WERI-Rb-1 (cell line): ENCODE data around the gene LAMA4.

ENCODE experiments used
- DNase-seq: peaks from one replicate; pipeline ENCODE4 v3.0.0-alpha.2; 2020
- H3K27ac ChIP-seq: fragments of 250-450 bp; sonication (Bioruptor Pico); 2 replicates; pipeline ENCODE4 v1.5.1; 2020; ENCODE audit warnings: mild to moderate bottlenecking, moderate library complexity
- H3K27me3 ChIP-seq: fragments of 250-450 bp; sonication (Bioruptor Pico); 2 replicates; pipeline ENCODE4 v1.5.1; 2021; ENCODE audit warnings: mild to moderate bottlenecking, low read depth, moderate library complexity; ENCODE audit not compliant: insufficient read depth, severe bottlenecking
- H3K36me3 ChIP-seq: fragments of 250-450 bp; sonication (Bioruptor Pico); 2 replicates; pipeline ENCODE4 v1.5.1; 2020; ENCODE audit warnings: mild to moderate bottlenecking, moderate library complexity
- H3K4me3 ChIP-seq: 2 replicates; pipeline ENCODE4 v1.5.1; 2011; ENCODE audit warnings: low read depth, mild to moderate bottlenecking, control low read depth, low read length
- H3K9me3 ChIP-seq: fragments of 250-450 bp; sonication (Bioruptor Pico); 2 replicates; pipeline ENCODE4 v1.5.1; 2021; ENCODE audit warnings: mild to moderate bottlenecking, moderate library complexity; ENCODE audit not compliant: severe bottlenecking
- TF ChIP-seq, protein P1 (sequence below): IDR thresholded peaks from 2 replicates; pipeline ENCODE4 v1.5.1; 2011; ENCODE audit warnings: low read depth, mild to moderate bottlenecking, control low read depth, inconsistent platforms, low read length

The LAMA4 gene

DNA sequence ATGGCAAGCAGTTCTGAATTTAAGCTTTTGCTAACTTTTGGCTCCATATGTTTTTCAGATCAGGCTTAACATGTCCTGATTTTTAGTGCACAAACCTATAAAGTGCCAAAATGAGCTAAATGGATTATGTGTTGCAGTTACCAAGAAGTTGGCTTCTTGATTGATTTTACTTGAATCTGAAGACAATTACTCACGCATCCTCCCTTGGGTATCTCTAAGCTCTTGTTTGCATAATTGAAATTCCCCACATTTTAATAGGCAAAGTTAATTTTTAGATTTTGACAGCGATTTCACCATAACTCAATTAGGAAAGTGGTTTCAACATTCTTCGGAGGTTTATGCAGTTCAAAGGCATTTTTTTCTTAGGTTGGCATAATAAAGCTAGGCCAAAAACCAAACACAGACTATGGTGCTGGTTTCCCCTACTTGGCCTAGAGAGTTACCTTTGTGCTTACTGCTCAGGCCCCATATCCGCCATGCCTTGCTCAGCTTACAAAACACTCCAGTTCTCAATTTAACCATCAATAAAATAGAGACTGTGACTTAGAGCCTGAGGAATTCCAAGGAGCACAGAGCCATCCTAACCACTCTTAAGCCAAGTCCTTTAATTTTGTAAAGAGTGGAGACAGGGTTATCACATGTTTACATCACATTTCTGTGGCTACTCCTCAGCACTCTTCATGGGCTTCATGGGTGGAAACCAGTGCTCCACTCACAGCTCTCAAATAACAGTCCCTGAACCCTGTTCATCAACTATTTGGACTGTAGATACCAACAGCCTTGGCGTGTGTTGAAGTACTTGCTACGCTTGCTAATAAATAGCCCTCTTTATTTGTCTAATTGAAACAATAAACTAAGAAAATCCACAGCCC lies 32.1 kb downstream of the LAMA4 start:
- Histone ChIP-seq H3K9me3 (no peaks in the 10 kb centered on the region), H3K36me3 (no peaks in the 10 kb centered on the region), H3K27me3 (peaks cover 4% of the 10 kb centered on the region), H3K4me3 (no peak overlapping the region), H3K27ac (no peak overlapping the region)
- DNase-seq, result no peak
- TF ChIP-seq, protein P1, sequence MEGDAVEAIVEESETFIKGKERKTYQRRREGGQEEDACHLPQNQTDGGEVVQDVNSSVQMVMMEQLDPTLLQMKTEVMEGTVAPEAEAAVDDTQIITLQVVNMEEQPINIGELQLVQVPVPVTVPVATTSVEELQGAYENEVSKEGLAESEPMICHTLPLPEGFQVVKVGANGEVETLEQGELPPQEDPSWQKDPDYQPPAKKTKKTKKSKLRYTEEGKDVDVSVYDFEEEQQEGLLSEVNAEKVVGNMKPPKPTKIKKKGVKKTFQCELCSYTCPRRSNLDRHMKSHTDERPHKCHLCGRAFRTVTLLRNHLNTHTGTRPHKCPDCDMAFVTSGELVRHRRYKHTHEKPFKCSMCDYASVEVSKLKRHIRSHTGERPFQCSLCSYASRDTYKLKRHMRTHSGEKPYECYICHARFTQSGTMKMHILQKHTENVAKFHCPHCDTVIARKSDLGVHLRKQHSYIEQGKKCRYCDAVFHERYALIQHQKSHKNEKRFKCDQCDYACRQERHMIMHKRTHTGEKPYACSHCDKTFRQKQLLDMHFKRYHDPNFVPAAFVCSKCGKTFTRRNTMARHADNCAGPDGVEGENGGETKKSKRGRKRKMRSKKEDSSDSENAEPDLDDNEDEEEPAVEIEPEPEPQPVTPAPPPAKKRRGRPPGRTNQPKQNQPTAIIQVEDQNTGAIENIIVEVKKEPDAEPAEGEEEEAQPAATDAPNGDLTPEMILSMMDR, result no peak

DNA sequence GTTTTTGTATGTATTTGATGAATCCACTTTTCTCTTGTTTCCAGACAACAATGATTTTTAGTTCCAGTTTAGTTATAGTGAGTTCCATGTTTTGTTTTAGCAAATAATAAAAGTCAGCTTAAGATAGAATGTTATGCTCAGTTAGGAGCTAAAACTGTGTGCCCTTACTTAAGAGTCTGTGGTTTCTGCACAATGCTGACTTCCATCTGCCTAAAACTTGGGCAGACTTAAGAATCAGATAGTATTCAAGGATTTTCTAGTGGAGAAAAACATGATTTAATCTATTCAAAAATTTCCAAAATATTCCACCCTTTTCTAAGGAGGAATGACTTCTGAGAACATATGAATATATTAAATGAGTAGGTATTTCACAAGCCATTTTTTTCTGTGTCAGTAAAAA lies 32.8 kb downstream of the LAMA4 start:
- no peak overlapping the region for H3K27ac ChIP-seq

DNA sequence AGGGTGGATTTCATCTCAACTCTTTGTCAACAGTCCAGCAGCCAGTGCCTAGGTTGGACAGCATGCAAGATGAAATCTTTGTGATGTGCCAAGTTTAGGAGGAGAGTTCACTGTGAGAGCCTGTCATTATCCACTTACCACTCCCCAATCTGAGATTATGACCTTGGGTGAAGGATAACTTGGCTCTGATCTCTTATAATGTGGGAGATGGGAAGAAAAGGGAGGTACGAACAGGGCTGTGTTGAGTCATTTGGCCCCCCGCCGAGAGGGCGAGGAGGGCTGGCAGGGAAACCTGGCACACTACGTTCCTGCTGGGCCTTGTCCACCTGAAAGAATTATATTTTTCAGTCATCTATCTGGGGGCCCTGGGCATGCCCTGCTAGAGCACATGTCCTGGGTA lies 35.8 kb downstream of the LAMA4 start:
- Histone ChIP-seq H3K4me3 (no peak overlapping the region), H3K27ac (no peak overlapping the region), H3K9me3 (no peaks in the 10 kb centered on the region), H3K36me3 (no peaks in the 10 kb centered on the region), H3K27me3 (peaks cover 11% of the 10 kb centered on the region)
- TF ChIP-seq, protein P1, result no peak
- DNase-seq, result no peak

More for the DNA sequence above, 32.8 kb downstream of the LAMA4 start:
- H3K9me3 ChIP-seq, result no peaks in the 10 kb centered on the region
- TF ChIP-seq, protein P1, result no peak
- H3K4me3 ChIP-seq, result no peak overlapping the region
- H3K27me3 ChIP-seq, result peaks cover 8% of the 10 kb centered on the region
- DNase-seq, result no peak
- no peaks in the 10 kb centered on the region for H3K36me3 ChIP-seq

DNA sequence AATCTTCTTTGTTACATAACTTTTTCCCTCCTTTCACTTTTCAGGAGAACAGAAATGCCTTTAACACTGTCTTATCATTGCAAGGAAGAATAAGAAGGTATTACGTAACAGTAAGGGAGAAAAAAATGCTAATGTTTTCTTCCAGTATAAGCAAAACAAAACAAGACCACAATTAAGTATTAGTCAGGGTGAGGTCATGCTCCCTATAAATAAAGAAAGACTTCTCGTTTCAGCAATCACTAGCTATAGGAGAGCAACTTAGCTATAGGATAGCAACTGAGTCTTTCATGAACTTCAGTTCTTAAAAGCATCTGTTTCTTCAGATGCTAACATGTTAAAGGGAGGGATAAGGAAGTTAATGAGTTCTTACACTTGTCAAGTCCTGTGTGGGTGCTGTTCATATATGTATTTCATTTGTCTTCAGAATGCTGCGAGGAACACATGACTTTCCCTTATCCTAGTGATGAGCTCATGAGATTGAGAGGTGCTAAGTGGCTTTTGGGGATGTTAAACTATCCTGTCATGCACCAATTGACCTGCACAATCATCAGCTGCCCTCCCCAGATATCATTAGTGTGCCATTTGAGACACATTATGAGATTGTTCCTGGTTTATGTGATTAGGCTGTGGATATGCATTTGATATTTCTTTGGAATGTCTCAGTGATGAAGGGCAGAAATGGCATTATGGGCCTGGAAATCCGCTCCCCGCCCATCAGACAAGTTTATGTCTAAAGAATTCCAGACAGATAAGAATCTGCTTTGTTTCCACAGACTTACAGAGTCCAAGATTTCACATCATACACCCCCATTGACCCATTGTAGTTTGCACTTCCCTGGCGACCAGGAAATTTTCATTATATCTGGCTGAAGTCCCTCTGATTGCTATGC lies 37.5 kb downstream of the LAMA4 start:
- Histone ChIP-seq H3K27ac (no peak overlapping the region), H3K36me3 (no peaks in the 10 kb centered on the region), H3K27me3 (peaks cover 11% of the 10 kb centered on the region), H3K4me3 (no peak overlapping the region), H3K9me3 (no peaks in the 10 kb centered on the region)
- DNase-seq, result no peak
- TF ChIP-seq, protein P1, result no peak

DNA sequence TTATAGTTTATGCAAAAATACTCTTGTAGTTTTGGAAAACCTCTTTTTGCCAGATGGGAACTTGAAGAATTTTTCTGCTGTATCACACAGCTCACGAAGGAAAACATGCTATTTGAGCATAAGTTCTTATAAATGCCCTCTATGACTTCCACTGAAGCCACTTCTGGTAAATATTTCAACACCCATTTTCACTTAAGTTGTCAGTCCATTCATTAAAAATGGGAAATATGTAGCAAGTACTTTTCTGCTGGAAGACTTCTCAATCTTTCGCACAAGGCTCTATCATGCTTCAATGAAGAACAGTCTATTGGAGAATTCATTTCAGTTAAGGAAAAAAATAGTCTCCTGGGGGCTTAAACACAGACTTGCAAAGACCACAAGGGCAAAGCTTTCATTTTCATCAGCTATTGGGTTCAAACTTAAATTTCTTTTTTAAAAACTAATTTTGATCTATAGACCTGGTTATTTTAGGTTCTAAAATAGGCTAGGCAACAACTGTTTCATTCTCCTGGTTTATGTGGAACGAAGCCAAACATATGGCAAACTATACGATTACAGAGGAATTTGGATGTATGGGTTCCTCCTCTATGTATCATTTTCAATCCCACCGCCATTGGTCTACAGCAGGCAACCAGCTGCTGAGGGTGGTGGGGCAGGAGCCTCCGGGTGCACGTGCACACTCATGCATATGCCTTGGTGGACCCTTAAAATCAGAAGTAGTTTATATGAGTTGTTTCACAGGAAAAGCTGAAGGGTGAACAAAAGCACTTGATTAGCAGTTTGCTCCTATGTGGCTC lies 38.7 kb downstream of the LAMA4 start:
- Histone ChIP-seq H3K27ac (no peak overlapping the region), H3K27me3 (peaks cover 8% of the 10 kb centered on the region), H3K36me3 (no peaks in the 10 kb centered on the region), H3K4me3 (no peak overlapping the region), H3K9me3 (no peaks in the 10 kb centered on the region)
- DNase-seq, result no peak
- TF ChIP-seq, protein P1, result no peak
